Measurements from ENCODE around the gene CTSZ. TPM values are rescaled to one million over a fixed set of nuclear protein-coding genes. Genes with fewer than 3 reads are reported as not detected.
"Not testable (repeated sequence)": the region's sequence is repeated elsewhere in the genome, so short reads cannot be mapped to it uniquely, and the experiment has no call there.

Gene CTSZ
- polyA plus RNA-seq, 2 of the 4 experiments (the other 2 are of a cell fraction), result 115 to 156 TPM

DNA sequence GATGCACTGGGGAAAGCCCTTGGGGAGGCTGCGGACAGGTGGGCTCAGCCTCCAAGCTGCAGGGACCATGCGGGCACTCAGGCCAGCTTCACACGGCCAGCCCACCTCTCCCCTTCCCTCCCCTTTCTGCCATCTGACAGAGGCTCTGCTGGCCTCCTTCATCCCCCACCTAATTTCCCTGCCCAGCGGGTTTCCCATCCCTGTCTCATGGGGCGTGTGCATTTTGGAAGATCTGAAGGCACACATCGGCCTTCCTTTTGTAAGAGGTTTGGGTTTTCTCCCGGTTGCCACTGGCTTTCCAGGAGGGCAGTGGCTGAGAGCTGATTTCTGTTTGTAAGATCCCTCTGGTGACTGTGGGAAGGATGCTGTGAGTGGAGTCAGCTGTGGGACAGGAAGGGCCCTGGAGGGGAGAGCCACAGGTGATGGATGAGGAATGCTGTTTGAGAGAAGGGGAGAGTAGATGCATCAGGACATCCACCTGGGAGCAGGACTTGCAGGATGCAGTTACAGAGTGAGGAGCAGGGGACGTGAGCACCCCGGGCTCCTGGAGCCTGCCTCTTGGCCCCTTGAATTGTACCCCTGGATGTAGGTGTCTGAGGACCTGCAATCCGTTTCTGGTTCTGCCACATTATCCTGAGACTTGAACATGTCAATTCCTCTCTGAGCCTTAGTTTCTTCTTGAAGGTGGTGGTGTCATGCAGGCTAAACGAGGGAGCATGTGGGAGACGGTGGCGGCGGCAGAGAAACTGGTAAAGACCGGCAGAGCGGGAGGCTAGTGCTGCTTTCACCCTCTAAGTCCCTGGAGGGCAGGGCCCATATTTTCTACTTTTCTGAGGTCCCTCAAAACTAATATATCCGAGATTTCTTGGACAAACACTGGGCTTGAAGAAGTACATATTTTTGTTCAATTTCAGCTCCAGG, 6.2 kb upstream of the CTSZ start:
- Histone ChIP-seq H3K4me3 (no peak overlapping the region), H3K9me3 (no peaks in the 10 kb centered on the region), H3K4me1 (no peaks in the 10 kb centered on the region), H3K4me2 (no peak overlapping the region), H3K27ac (no peak overlapping the region)
- FAIRE-seq (no peak), ATAC-seq (no peak), DNase-seq (ENCODE audit: low read depth in 1 of 2, low spot score in 1 of 2) (no peak)
- 82% methylated on average over 15 of the region's 17 CpGs for WGBS (ENCODE audit: missing lambda C conversion rate)
- TF ChIP-seq JUNB (IDR thresholded peaks at IDR 0.05) (no peak), HOXA7 (CRISPR knock-in tag; IDR thresholded peaks at IDR 0.05) (no peak), RARB (CRISPR knock-in tag; IDR thresholded peaks at IDR 0.05) (no peak), HOXB5 (CRISPR knock-in tag; IDR thresholded peaks at IDR 0.05) (no peak), ZSCAN20 (CRISPR knock-in tag; IDR thresholded peaks at IDR 0.05) (no peak), KDM5A (IDR thresholded peaks at IDR 0.05) (no peak), POLR2A (IDR thresholded peaks at IDR 0.05; ENCODE audit: low read length) (no peak)
- TF ChIP-seq, protein P1, sequence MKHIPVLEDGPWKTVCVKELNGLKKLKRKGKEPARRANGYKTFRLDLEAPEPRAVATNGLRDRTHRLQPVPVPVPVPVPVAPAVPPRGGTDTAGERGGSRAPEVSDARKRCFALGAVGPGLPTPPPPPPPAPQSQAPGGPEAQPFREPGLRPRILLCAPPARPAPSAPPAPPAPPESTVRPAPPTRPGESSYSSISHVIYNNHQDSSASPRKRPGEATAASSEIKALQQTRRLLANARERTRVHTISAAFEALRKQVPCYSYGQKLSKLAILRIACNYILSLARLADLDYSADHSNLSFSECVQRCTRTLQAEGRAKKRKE (CRISPR knock-in tag; IDR thresholded peaks at IDR 0.05; ENCODE audit: low read depth), result no peak
- ChIA-PET CTCF (interaction anchor here (0.7 kb wide), 1 partner anchor 9 kb away, joined by 3 read pairs; no protein-coding TSS in a partner anchor), POLR2A (no interaction called here)

DNA sequence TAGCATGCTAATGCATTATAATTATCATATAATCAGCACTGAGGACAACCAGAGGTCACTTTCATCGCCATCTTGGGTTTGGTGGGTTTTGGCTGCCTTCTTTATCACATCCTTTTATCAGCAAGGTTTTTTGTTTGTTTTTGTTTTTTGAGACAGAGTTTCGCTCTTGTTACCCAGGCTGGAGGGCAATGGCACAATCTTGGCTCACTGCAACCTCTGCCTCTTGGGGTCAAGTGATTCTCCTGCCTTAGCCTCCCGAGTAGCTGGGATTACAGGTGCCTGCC, 4.8 kb upstream of the CTSZ start:
- POLR2A ChIA-PET, H3K4me1 ChIP-seq: not testable (repeated sequence)

DNA sequence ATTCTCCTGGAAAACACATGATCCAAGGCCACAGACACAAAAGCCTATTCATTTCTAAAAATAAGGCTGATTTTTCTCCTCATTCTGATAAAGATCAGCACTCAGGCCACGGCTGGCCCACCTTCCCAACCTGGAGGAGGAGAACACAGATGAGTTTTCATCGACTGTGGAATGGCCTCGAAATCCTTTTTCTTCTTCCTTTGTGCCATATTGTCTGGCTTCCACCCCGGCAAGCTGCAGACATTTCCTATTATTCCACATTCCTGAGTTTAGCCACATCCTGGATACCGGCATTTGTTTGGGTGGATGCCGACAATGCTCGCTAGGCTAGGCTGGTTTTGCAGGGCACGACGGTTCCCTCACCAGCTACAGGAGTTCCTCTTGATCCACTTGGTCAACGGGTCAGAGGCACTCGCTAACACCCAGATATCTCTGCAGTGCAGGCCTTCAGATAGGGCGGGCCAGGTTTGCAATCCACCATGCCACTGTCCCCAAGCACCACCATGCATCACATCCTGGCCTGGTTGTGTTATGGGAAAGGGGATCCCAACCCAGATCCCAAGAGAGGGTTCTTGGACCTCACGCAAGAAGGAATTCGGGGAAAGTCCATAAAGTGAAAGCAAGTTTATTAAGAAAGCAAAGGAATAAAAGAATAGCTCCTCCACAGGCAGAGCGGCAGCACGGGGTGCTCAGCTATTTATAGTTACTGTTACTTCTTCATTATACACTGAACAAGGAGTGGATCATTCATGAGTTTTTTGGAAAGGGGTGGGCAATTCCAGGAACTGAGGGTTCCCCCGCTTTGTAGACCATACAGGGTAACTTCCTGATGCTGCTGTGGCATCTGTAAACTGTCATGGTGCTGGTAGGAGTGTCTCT, 4.2 kb upstream of the CTSZ start:
- H3K27ac ChIP-seq, result no peak overlapping the region
- no peak overlapping the region for H3K4me2 ChIP-seq
- ChIA-PET CTCF (interaction anchor here (0.6 to 1.1 kb wide), 2 partner anchors 141 to 652 kb away, joined by 3 to 4 read pairs; no protein-coding TSS in a partner anchor), POLR2A (no interaction called here)
- no peak overlapping the region for H3K4me3 ChIP-seq
- TF ChIP-seq NPAS2 (CRISPR knock-in tag; IDR thresholded peaks at IDR 0.05; ENCODE audit: borderline replicate concordance), result no peak
- TF ChIP-seq POLR2A (IDR thresholded peaks at IDR 0.05; ENCODE audit: low read length), result no peak
- TF ChIP-seq, protein P2, sequence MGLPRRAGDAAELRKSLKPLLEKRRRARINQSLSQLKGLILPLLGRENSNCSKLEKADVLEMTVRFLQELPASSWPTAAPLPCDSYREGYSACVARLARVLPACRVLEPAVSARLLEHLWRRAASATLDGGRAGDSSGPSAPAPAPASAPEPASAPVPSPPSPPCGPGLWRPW (IDR thresholded peaks at IDR 0.05), result no peak
- no peak for TF ChIP-seq BHLHE40 (IDR thresholded peaks at IDR 0.05; ENCODE audit: low read depth, low read length)
- DNase-seq (ENCODE audit: low read depth in 1 of 2, low spot score in 1 of 2) (no peak), FAIRE-seq (no peak), ATAC-seq (no peak)
- 91% methylated on average over 16 of the region's 17 CpGs for WGBS (ENCODE audit: missing lambda C conversion rate)
- H3K4me1 ChIP-seq, result peaks cover 7% of the 10 kb centered on the region; the same call in 2 of the 3 replicates
- no peaks in the 10 kb centered on the region for H3K9me3 ChIP-seq

More for the DNA sequence above, 4.8 kb upstream of the CTSZ start:
- CTCF ChIA-PET; H3K4me2 ChIP-seq; H3K4me3 ChIP-seq; H3K9me3 ChIP-seq; FAIRE-seq; DNase-seq (ENCODE audit: low read depth in 1 of 2, low spot score in 1 of 2); H3K27ac ChIP-seq; ATAC-seq: not testable (repeated sequence)
- WGBS (ENCODE audit: missing lambda C conversion rate), result 89% methylated on average over 3 of the region's 3 CpGs

DNA sequence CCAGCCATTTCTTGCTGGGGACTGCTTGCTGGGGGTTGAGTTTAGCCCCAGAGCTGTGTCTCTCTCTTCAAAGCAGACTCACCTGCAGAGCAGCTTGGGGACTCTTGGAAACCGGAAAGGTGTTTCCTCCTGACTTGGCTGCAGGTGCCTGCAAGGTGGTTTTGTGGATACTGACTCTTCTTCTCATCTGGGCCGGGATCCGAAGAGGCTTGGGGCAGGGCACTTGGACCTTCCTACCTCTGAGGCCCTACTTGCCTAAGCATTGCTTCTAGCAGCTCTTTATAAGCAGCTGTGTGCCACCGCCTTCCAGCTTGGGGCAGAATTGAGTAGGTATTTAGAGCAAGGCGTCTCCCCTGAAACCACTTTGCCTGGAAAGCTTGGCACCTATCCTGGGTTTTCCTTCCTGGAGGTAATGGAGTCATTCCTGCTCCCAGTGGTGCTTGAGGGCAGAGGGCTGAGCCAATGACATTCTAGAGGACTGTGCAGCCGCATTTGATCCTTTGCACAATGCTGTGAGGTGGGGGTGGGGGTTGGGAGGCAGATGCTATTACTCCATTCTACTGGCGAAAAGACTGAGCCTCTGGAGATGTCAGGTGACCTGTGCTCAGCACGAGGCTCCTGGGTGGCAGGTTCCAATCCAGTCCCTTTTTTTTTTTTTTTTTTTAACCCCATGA, 3.4 kb upstream of the CTSZ start:
- Histone ChIP-seq H3K27ac (no peak overlapping the region), H3K4me3 (no peak overlapping the region), H3K4me2 (no peak overlapping the region), H3K9me3 (no peaks in the 10 kb centered on the region), H3K4me1 (peaks cover 15% of the 10 kb centered on the region)
- no peak for FAIRE-seq
- no peak for TF ChIP-seq PHF8 (IDR thresholded peaks at IDR 0.05; ENCODE audit: borderline replicate concordance, low read depth)
- no peak for TF ChIP-seq HOXB13 (CRISPR knock-in tag; IDR thresholded peaks at IDR 0.05; ENCODE audit: low read depth)
- no peak for TF ChIP-seq FOSB (CRISPR knock-in tag; IDR thresholded peaks at IDR 0.05)
- TF ChIP-seq HEYL (CRISPR knock-in tag; IDR thresholded peaks at IDR 0.05), result no peak
- no peak for TF ChIP-seq HDAC2 (IDR thresholded peaks at IDR 0.05)
- TF ChIP-seq, protein P2 (IDR thresholded peaks at IDR 0.05), result no peak
- no peak for TF ChIP-seq JUNB (IDR thresholded peaks at IDR 0.05)
- 88% methylated on average over 8 of the region's 8 CpGs for WGBS (ENCODE audit: missing lambda C conversion rate)
- no peak for ATAC-seq
- no peak for DNase-seq (ENCODE audit: low read depth in 1 of 2, low spot score in 1 of 2)
- ChIA-PET CTCF (interaction anchor here (1.0 to 2.4 kb wide), 3 partner anchors 17 to 140 kb away, joined by 3 to 7 read pairs (median 3); no protein-coding TSS in a partner anchor), POLR2A (no interaction called here)
